G401.6 (cell line): ENCODE measurements around the gene WNT7B.
A peak's percentile ranks its signal among the peaks of the same experiment; 100 is the strongest.

Source experiments
- FAIRE-seq: peaks from 2 replicates; lab custom pipeline; 2012; peaks lifted over from hg19 to GRCh38; lab: Jason Lieb, UNC

The WNT7B gene

GRCh38 chr22:45977003-45977411 is at the start of gene WNT7B:
TSS of gene WNT7B (minus strand) at chr22:45977162. CDS start at chr22:45976754, 408 bp downstream.
- FAIRE-seq = no peak

- no peak for FAIRE-seq
Measured at GRCh38 chr22:46025973-46026898, 49.3 kb upstream of the WNT7B start.

GRCh38 chr22:46025225-46025972 is 48.4 kb upstream of the WNT7B start:
- no peak for FAIRE-seq

GRCh38 chr22:46024136-46024840 is 47.3 kb upstream of the WNT7B start:
- FAIRE-seq = no peak

- no peak for FAIRE-seq
Measured at GRCh38 chr22:46023558-46023981, 46.6 kb upstream of the WNT7B start.

- FAIRE-seq = no peak
Measured at GRCh38 chr22:46022881-46023512, 46.0 kb upstream of the WNT7B start.

GRCh38 chr22:46021577-46021976 is 44.6 kb upstream of the WNT7B start:
- no peak for FAIRE-seq

- no peak for FAIRE-seq
Measured at GRCh38 chr22:46019351-46019750, 42.4 kb upstream of the WNT7B start.

- FAIRE-seq = no peak
Measured at GRCh38 chr22:46018859-46019258, 41.9 kb upstream of the WNT7B start.

- FAIRE-seq = peak; percentile 6
Measured at GRCh38 chr22:46017166-46017565, 40.2 kb upstream of the WNT7B start.

GRCh38 chr22:46013460-46014416 is 36.8 kb upstream of the WNT7B start:
- FAIRE-seq = peak; percentile 95

GRCh38 chr22:46012881-46013281 is 35.9 kb upstream of the WNT7B start:
- no peak for FAIRE-seq

- FAIRE-seq = no peak
Measured at GRCh38 chr22:46012182-46012880, 35.4 kb upstream of the WNT7B start.

GRCh38 chr22:46011627-46012181 is 34.7 kb upstream of the WNT7B start:
- FAIRE-seq = no peak

- no peak for FAIRE-seq
Measured at GRCh38 chr22:46010951-46011626, 34.1 kb upstream of the WNT7B start.

- no peak for FAIRE-seq
Measured at GRCh38 chr22:46010207-46010867, 33.4 kb upstream of the WNT7B start.

GRCh38 chr22:46009730-46010129 is 32.8 kb upstream of the WNT7B start:
- FAIRE-seq = no peak

GRCh38 chr22:46008836-46009596 is 32.1 kb upstream of the WNT7B start:
- FAIRE-seq = no peak
